ENCODE data around the gene CNR2.

The CNR2 gene

DNA sequence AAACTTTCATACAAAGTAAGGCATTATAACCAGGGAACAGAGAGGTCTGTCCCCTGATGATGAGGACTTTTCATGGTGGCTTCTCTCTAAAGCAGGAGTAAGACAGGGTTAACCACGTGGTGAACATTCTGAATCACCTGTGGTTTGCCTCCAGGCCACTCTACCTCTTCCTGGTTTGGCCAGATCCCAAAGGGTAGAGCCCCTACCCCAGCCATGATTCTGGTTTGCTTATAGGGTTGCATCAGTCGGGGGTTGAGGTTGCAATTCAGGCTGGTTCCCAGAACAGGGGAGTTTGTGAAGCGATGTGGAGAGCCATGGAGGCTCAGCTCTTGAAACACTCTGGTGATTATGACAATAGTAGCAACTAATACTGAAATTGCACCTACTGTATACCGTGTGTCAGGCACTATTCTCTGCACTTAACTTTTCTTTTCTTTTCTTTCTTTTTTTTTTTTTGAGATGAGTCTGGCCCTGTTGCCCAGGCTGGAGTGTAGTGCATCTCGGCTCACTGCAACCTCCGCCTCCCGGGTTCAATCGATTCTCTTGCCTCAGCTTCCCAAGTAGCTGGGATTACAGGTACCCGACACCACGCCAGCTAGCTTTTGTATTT is 8.3 kb downstream of the CNR2 start:
- TF ChIP-seq SIN3A (IDR thresholded peaks at IDR 0.05; ENCODE audit: borderline replicate concordance, insufficient read depth, low read length) (no peak), POLR2AphosphoS5 (IDR thresholded peaks at IDR 0.05; ENCODE audit: low read depth, low read length) (no peak), TAF1 (IDR thresholded peaks at IDR 0.05; ENCODE audit: borderline replicate concordance, insufficient read depth, low read length) (no peak), FOXP2 (optimal IDR thresholded peaks at IDR 0.05; ENCODE audit: borderline replicate concordance, extremely low read depth, extremely low read length, insufficient read depth) (no peak)
- TF ChIP-seq, protein P1, sequence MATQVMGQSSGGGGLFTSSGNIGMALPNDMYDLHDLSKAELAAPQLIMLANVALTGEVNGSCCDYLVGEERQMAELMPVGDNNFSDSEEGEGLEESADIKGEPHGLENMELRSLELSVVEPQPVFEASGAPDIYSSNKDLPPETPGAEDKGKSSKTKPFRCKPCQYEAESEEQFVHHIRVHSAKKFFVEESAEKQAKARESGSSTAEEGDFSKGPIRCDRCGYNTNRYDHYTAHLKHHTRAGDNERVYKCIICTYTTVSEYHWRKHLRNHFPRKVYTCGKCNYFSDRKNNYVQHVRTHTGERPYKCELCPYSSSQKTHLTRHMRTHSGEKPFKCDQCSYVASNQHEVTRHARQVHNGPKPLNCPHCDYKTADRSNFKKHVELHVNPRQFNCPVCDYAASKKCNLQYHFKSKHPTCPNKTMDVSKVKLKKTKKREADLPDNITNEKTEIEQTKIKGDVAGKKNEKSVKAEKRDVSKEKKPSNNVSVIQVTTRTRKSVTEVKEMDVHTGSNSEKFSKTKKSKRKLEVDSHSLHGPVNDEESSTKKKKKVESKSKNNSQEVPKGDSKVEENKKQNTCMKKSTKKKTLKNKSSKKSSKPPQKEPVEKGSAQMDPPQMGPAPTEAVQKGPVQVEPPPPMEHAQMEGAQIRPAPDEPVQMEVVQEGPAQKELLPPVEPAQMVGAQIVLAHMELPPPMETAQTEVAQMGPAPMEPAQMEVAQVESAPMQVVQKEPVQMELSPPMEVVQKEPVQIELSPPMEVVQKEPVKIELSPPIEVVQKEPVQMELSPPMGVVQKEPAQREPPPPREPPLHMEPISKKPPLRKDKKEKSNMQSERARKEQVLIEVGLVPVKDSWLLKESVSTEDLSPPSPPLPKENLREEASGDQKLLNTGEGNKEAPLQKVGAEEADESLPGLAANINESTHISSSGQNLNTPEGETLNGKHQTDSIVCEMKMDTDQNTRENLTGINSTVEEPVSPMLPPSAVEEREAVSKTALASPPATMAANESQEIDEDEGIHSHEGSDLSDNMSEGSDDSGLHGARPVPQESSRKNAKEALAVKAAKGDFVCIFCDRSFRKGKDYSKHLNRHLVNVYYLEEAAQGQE (IDR thresholded peaks at IDR 0.05; ENCODE audit: insufficient read depth in 1 of 2, low read depth in 2 of 2, low read length in 2 of 2) = no peak

DNA sequence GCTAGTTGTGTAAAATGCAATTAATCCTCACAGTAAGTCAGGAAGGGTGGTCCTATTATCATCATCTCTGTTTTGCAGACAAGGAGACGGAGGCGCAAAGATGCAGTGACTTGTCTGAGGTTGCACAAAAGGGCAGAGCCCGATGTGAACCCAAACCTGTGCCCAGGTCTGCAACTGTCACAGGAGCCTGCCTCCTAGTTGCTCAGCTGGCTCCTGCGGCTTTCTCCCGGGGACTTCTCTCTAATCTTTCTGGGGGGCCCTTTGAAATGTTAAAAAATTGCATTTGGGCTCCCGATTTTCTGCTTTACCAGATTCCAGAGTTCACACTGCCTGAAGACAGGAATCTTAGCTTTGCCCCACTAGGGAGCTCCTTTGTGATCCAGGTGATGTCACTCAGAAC is 9.4 kb downstream of the CNR2 start:
- TF ChIP-seq, protein P1 (IDR thresholded peaks at IDR 0.05; ENCODE audit: insufficient read depth in 1 of 2, low read depth in 2 of 2, low read length in 2 of 2) = no peak
- TF ChIP-seq FOXP2 (optimal IDR thresholded peaks at IDR 0.05; ENCODE audit: borderline replicate concordance, extremely low read depth, extremely low read length, insufficient read depth) = no peak

- TF ChIP-seq, protein P1 (IDR thresholded peaks at IDR 0.05; ENCODE audit: insufficient read depth in 1 of 2, low read depth in 2 of 2, low read length in 2 of 2) = no peak
- TF ChIP-seq FOXP2 (optimal IDR thresholded peaks at IDR 0.05; ENCODE audit: borderline replicate concordance, extremely low read depth, extremely low read length, insufficient read depth) = no peak
- no peak for TF ChIP-seq POLR2AphosphoS5 (IDR thresholded peaks at IDR 0.05; ENCODE audit: low read depth, low read length)
- no peak for TF ChIP-seq SIN3A (IDR thresholded peaks at IDR 0.05; ENCODE audit: borderline replicate concordance, insufficient read depth, low read length)
- no peak for TF ChIP-seq TAF1 (IDR thresholded peaks at IDR 0.05; ENCODE audit: borderline replicate concordance, insufficient read depth, low read length)
These were observed 10.6 kb downstream of the CNR2 start for GRCh38 chr1:23902321-23903278.

DNA sequence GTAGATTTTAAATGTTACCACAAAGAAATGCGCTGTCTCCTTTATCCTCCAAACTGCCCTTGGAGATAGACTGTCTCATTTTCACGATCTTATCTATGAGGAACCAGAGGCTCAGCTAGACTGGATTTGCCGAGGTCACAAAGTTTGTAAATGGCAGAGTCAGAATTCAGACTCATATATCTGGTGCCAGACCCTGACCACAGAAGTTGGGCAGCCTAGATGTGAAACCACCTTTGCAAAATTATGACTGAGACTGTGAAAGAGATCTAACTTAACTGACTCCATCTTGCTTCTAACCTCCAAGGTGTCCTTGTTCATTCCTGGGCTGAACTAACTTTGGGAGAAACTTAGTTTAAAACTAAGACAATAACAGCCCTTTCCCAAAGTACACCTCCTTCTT is 14.1 kb downstream of the CNR2 start:
- TF ChIP-seq TAF1 (IDR thresholded peaks at IDR 0.05; ENCODE audit: borderline replicate concordance, insufficient read depth, low read length) = no peak
- TF ChIP-seq POLR2AphosphoS5 (IDR thresholded peaks at IDR 0.05; ENCODE audit: low read depth, low read length) = no peak
- TF ChIP-seq, protein P1 (IDR thresholded peaks at IDR 0.05; ENCODE audit: insufficient read depth in 1 of 2, low read depth in 2 of 2, low read length in 2 of 2) = no peak
- TF ChIP-seq SIN3A (IDR thresholded peaks at IDR 0.05; ENCODE audit: borderline replicate concordance, insufficient read depth, low read length) = no peak
- no peak for TF ChIP-seq FOXP2 (optimal IDR thresholded peaks at IDR 0.05; ENCODE audit: borderline replicate concordance, extremely low read depth, extremely low read length, insufficient read depth)
